ENCODE measurements around the gene SFXN3.
A peak's percentile ranks its signal among the peaks of the same experiment; 100 is the strongest.

- TF ChIP-seq EP300 (IDR thresholded peaks at IDR 0.05; ENCODE audit: borderline replicate concordance) (peak; percentile 5; the same call in 1 of the 2 replicates), TAF1 (IDR thresholded peaks at IDR 0.05; ENCODE audit: low read depth) (peak; percentile 60; the same call in 1 of the 2 replicates), CEBPB (IDR thresholded peaks at IDR 0.05) (no peak), FOXM1 (IDR thresholded peaks at IDR 0.05; ENCODE audit: borderline replicate concordance, low read depth) (no peak), RAD21 (IDR thresholded peaks at IDR 0.05; ENCODE audit: low read depth) (peak; percentile 95)
- TF ChIP-seq, protein P1, sequence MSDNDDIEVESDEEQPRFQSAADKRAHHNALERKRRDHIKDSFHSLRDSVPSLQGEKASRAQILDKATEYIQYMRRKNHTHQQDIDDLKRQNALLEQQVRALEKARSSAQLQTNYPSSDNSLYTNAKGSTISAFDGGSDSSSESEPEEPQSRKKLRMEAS (IDR thresholded peaks at IDR 0.05), result peak; percentile 80
Observed at GRCh38 chr10:101067356-101068083, 36.5 kb downstream of the SFXN3 start.
